ENCODE measurements around the gene MBNL1.

Gene MBNL1

GRCh38 chr3:152254041-152254440 is 14.7 kb upstream of the MBNL1 start:
- DNase-seq: no peak

DNA sequence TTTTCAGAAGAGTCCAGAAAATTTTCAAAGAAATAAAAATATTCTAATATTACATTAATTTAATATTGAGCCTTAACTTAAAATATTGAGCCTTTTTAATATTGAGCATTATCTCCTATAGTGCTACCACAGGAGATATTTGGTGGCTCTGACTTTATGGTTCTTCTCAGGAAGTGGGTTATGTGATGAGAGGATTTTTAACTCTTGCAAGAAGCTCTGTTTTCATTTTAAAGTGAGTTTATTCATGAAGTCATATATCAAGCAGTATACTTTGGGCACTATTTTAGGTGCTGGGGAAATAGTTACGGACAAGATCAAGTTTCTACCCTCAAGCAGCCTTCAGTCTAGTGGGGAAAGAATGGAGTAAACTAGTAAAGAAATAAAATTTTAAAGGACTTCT is 13.4 kb upstream of the MBNL1 start:
- no peak for DNase-seq

DNA sequence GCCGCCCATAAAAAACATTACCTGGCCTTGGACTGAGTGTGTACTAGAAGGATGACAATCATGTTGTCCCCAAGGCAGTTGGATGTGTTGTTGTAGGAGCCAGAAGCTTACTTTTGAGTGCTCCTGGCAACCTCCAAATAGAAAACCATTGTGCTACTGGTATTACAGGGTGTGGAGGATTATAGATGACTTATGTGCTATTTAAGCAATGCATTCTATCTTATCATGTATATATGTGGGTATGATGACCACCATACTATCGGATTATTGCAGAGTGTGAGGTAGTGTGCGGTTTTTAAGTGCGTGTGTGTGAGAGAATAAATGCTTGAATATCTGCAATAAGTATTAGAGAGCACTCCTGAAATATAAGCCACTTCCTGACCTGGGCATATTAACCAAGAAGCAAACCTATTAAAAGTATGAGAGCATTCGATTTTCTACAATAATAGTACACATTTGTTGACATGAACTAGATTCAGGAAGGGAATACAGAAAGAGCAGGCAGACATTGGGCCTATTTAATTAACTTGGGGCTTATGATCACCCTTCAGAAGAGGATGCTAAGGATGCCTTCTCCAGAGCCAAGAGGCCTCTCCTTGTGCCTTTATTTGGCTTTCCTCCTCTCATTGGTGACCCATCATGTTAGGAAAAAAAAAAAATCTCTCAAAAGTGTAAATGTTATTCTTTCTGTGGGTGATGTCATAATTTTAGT is 11.7 kb upstream of the MBNL1 start:
- no peak for DNase-seq

GRCh38 chr3:152257563-152258035 is 11.1 kb upstream of the MBNL1 start:
- no peak for DNase-seq

DNA sequence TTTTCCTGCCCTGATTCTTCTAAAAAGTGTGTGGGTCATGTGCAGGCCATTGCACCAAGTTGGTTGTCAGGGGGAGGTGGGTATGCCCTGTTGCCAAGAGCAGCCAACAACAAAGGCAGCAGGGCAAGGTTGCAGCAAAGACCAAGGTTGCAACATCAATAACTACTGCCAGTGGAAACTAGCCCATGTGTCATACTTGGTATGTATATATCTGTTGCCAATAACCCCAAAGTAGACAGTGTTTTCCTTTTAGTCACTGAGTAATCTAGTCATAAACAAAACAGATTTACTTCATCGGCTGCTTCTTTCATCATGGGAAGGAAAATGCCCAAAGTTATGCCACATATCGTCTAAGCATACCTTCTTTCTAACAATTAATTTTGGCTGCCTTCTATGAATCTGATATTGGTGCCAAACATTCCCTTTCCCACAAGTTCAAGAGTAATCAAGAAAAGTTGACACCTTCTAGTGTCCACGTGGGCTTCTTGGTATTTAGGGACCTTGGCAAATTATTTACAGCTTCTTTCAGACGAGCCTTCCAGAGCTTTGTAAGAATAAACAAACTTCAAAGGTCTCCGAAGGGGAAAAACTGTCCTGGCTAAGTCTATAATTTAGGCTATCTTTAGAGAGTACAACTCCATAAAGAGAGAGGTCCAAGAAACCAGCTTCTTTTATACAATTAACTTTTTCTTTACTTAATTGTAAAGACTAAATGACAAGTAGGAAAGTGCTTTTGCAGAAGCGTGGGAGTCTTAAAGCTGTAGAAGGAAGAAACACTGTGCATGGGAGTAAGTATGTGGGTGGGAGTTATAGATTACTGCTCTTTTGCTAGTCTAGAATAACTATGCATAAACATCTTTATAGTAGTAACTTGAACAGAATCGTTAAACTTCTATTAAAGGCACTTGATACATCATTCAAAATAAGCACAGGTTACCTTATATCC is 10.0 kb upstream of the MBNL1 start:
- DNase-seq: no peak

- DNase-seq: no peak
Observed at GRCh38 chr3:152259468-152259867, 9.3 kb upstream of the MBNL1 start.

DNA sequence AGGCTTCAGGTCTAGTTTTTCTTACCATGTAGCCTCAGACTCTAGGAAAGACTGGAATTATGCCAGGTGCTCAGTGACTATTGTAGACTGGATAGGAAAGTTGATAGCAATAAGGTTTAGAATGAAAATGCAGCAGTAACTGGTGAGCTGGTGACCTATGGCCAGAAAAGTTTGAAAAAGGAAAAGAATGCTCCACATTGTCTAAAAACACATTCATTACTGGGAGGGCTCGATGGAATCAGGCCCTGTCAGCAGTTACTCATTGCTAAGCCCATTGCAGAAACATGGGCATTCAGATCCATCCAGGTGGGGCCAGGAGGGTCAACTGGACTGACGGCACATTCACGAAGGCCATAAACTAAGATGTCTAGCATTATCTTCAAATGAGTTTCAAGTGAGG is 8.7 kb upstream of the MBNL1 start:
- DNase-seq: no peak

DNA sequence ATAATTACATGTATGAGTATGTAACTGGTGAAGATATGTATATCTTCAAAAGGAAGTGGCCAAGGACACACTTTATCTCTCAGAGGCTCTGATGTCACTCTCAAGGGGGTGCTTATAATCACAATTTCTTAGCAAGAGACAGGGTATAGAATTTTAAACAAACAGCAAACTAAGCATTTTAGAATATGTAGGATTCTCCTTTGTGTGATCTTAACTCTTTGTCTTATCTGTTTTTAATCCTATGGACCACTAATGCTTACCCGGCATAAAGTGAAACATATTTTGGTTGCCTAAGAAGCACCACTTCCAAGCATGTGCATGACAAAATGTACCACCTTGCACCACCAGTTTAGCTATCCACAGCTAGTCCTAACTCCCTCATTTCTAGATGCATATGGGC is 8.2 kb upstream of the MBNL1 start:
- no peak for DNase-seq

DNA sequence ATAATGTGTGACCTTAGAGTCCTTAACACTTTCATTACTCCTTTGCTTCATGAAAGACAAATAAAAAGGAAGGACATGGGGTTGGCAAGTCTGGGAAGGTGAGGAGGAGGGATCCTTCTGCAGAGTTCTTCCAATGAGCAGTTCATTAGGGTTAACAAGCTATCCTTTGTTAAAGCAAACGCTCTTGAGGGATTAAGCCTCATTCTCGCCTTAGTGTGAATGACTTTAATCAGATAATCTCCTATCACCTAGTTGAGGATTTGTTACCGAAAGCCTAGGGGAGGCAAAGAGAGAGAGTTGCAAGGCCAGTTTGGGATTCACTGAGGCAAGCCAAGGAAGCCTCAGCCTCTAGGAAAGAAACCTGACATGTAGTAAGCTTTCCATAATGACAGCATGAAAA is 7.4 kb upstream of the MBNL1 start:
- no peak for DNase-seq

- no peak for DNase-seq
Observed at GRCh38 chr3:152263711-152264110, 5.0 kb upstream of the MBNL1 start.

- DNase-seq: no peak
Observed at GRCh38 chr3:152264378-152264777, 4.4 kb upstream of the MBNL1 start.

DNA sequence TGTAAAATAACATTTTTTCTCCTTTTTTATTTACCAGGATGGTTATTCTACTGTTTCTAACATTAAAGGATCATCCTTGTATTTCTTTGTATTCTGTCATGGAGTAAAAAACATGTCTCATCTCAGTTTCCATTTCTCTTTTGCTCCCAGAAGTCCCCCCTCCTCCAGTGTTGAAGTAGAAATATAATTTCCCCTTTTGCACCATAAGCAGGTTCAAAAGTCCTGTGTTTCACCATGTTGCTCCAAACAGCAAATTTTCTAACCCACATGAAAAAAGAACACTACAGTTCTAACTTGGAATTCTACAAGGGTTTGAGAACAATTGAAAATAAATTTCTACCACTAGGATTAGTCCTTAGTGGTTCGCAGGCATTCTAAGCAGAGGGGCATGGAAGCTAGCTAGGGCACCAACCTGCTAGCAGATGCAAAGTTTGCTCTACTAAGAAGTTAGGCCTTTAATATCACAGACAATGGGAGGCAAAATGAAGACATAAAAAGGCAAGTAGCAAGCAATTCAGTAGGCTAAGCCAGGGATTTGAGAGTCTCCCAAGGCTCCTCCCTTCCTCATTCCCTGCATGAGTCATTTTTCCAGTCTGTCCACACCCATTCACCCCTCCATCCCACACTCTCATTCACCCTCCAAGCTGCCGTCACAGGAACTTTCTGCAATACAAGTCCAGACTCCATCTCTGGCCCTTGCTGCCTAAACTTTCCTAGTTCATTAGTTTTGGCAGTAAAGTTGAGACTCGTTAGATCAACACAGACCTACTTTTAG is 2.3 kb upstream of the MBNL1 start:
- no peak for DNase-seq

- DNase-seq: no peak
Observed at GRCh38 chr3:152267831-152268554, 736 bp upstream of the MBNL1 start.

- DNase-seq: peak; percentile 49
Observed at GRCh38 chr3:152269056-152269830, 514 bp downstream of the MBNL1 start.

- DNase-seq: peak; percentile 42
Observed at GRCh38 chr3:152269831-152270734, 1.4 kb downstream of the MBNL1 start.

DNA sequence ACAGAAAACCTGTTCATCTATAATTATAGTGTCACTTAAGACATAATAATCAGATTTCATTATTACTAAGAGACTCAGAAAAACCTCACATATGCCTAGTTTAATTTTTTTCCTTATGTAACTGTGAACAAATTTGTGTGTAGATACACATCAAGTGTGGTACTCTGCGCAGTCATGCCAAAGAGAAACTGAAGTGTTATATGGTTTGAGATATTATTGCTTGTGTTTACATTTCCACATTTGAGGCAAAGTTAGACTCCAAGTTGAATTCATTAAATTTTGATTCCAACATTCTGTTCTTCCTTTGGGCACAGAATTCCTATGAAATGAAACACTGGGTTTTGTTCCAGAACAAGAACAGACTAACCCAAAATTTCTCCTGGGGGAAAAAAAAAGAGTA is 2.2 kb downstream of the MBNL1 start:
- no peak for DNase-seq

DNA sequence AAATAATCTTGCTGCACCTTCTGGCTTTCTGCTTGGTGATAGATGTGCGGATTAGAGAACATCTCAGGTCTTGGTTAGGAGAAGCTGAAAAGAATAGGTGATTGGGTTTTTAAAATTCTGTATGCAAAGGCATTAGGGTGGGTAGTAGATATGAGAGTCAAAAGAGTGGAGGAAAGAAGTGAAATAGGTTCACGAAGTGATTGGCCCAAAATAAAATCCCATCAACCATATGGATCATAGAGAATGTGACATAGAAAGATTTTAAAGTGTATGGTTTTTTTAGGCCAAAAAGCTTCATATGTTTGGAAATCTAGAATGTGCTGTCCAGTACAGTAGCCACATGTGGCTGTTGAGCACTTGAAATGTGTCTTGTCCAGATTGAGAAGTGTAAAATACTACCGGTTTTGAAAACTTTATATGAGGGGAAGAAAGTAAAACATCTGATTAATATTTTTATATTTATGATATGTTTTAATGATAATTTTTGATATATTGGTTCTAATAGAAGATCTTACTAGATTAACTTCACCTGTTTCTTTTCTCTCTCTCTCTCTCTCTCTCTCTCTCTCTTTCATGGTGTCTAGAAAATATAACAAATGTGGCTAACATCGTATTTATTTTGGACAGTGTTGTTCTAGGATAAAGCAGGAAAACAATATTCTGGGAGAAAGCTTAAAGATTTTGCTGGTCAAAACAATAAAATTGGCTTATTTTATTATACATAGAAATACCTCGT is 2.9 kb downstream of the MBNL1 start:
- DNase-seq: no peak

DNA sequence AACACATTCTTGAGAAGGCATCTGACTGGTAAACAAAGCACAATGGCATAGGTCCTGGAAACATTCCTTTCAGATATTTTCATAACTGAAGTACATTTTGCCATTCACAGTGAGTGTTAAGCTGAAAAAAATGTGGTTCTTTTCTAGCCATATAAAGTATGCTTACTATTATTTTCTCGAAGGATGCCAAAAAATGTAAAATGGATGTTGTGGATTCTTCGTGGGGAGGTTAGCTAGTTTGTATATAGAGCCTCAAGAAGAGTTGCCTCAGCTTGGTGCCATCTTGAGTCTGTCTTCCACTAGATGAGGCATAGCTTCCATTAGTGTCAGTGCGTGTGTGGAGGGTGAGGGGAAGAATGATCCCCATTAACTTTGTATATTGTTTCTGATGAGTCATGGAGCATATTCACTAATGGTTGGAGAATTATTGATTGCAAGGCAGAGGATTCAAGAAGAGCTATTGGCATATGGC is 4.1 kb downstream of the MBNL1 start:
- DNase-seq: no peak

DNA sequence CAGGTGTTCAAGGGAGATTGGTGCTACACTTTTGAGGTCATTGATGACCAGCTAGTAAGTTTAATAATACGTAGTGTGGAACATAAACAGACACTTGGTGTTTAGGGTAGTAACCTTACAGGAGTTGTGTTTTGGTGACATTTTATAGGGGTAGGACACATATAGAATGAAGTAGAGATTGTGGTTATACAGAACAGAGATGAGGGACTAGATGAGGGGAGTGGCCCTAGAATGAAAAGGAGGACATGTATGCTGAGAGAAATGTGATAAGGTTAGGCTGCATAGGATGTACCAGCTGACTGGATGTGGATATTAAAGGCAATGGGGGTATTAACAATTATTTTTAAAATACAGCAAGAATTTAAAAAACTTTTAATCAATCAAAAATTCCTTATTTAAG is 8.0 kb downstream of the MBNL1 start:
- DNase-seq: no peak

GRCh38 chr3:152277198-152277597 is 8.5 kb downstream of the MBNL1 start:
- DNase-seq: no peak
